ENCODE measurements around the gene ACVR1B. TPM values are rescaled to one million over a fixed set of nuclear protein-coding genes. Genes with fewer than 3 reads are reported as not detected.
A peak's percentile ranks its signal among the peaks of the same experiment; 100 is the strongest.

The ACVR1B gene
- total and polyA plus RNA-seq, 5 experiments from 2014 or later: 1.2 to 12.6 (median 2.3) TPM

DNA sequence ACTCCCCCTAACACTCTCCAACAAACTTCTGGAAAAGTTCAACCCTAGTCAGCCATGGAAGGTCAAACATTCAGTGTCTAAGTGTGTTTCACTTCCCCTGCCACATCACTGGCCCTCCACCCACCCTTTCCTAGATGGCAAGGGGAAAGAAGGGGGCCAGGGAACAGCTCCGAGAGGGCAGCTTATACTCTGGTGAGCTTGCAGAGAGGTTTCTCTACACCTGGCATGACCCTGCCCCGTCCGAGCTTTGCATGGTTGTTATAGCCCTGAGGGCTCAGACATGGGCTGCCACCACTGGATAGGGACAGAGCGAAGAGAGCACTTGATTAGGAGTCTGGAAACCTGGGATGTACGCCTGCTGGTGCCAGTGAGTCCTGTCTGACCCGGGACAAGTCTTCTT, 40.2 kb upstream of the ACVR1B start:
- DNase-seq (no peak), ATAC-seq (no peak)
- POLR2A ChIA-PET: no interaction called here
- Mint-ChIP-seq H3K9me3 (no peaks in the 10 kb centered on the region), H3K27me3 (peaks cover 13 to 55% (median 35%) of the 10 kb centered on the region in 5 donors), H3K36me3 (no peaks in the 10 kb centered on the region), H3K27ac (no peak overlapping the region), H3K4me3 (no peak overlapping the region), H3K4me1 (peaks cover 0 to 11% (median 2%) of the 10 kb centered on the region in 4 donors)

DNA sequence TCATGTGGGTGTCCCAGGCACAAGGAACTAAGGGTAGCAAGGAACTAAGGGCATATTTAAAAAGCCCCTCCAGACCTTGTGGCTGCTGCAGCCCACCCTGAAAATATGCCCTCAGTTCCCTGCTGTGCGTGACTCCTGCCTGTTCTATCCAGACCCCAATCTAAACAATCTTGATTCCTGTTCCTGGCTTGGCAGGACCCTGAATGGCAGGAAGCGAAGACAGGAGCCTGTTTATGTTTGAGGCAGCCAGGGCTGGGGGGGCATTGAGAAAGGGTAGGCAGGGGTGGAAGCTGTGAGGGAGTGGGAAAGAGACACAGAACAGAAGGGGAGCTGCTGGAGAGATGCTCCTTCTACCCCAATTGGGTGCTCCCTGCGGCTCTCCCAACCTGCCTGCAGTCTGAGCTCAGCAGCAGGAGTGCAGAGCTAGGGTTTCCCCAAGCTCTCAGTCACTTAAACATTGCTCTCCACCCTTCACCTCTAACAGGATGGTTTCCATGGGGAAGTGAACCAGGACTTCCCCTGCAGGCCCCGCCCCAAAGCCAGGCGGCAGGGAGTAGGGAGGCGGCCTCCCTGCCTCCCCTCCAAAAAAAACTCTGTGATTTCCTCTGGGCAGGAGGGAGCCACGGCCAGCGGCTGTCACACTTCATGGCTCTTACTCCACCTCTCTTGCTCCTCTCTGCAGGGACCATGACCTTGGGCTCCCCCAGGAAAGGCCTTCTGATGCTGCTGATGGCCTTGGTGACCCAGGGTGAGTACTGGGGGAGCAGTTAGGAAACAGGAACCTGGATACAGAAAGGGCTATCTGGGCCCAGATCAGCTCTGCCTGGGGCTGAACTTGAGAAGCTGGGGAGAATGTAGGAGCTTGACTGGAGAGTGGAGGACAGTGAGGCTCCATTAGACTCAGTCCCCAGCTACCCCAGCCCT, 39.4 kb upstream of the ACVR1B start:
- no peak for ATAC-seq
- POLR2A ChIA-PET: no interaction called here
- Mint-ChIP-seq H3K27me3 (peaks cover 13 to 52% (median 32%) of the 10 kb centered on the region in 5 donors), H3K36me3 (no peaks in the 10 kb centered on the region), H3K9me3 (no peaks in the 10 kb centered on the region), H3K4me3 (no peak overlapping the region), H3K4me1 (peaks cover 0 to 11% (median 2%) of the 10 kb centered on the region in 4 donors), H3K27ac (no peak overlapping the region)
- no peak for DNase-seq

DNA sequence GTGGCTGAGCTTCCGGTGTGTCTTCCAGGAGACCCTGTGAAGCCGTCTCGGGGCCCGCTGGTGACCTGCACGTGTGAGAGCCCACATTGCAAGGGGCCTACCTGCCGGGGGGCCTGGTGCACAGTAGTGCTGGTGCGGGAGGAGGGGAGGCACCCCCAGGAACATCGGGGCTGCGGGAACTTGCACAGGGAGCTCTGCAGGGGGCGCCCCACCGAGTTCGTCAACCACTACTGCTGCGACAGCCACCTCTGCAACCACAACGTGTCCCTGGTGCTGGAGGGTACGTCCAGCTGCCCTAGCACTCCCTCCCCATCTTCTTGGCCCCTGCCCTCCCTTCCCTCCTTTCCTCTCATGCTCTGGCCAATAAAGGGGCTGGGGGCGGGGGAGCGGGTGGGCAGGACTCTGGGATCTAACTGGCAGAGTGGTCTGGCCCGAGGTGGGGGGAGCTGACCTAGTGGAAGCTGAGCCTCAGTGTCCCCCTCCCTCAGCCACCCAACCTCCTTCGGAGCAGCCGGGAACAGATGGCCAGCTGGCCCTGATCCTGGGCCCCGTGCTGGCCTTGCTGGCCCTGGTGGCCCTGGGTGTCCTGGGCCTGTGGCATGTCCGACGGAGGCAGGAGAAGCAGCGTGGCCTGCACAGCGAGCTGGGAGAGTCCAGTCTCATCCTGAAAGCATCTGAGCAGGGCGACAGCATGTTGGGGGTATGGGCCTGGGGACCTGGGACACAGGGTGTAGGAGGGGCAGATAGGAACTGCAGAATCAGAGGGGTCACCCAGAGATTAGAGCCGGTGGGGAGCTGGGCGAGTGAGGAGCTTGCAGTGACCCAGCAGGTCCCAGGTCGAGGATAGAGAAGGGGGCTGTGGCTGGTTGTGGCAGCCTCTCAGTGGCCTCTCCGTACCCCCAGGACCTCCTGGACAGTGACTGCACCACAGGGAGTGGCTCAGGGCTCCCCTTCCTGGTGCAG, 38.1 kb upstream of the ACVR1B start:
- peaks cover 6 to 45% (median 25%) of the 10 kb centered on the region in 5 donors for H3K27me3 Mint-ChIP-seq
- DNase-seq: no peak
- no peaks in the 10 kb centered on the region for H3K9me3 Mint-ChIP-seq
- H3K4me1 Mint-ChIP-seq: peaks cover 0 to 6% (median under 1%) of the 10 kb centered on the region in 4 donors
- no peak overlapping the region for H3K27ac Mint-ChIP-seq
- ATAC-seq: no peak
- no peaks in the 10 kb centered on the region for H3K36me3 Mint-ChIP-seq
- H3K4me3 Mint-ChIP-seq: no peak overlapping the region
- POLR2A ChIA-PET: no interaction called here

DNA sequence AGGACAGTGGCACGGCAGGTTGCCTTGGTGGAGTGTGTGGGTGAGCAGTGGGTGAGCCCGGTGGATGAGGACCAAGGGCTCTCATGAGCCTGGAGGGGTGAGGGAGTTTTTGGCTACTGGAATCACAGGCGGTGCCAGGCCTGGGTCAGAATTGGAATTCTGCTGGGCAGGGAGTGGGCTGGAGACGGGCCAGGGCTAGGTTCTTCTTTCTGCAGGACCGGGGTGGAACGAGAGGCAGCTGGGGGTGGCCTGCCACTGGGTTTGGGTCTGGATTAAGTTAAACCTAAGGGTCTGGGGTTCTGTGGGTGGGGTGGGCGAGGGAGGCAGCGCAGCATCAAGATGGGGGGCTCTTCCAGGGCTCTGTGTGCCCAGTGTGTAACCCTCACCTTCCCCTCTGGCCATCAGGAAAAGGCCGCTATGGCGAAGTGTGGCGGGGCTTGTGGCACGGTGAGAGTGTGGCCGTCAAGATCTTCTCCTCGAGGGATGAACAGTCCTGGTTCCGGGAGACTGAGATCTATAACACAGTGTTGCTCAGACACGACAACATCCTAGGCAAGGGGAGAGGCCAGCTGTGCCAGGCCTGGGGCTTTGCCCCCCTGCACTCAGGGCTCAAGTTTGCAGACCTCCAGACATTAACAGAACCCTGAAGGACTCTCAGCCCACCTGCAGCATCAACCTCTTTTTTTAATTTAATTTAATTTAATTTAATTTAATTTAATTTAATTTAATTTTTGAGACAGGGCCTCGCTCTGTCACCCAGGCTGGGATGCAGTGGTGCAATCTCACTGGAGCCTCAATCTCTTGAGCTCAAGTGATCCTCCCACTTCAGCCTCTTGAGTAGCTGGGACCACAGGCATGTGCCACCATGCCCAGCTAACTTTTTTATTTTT, 37.2 kb upstream of the ACVR1B start:
- H3K27me3 Mint-ChIP-seq: peaks cover 1 to 36% (median 20%) of the 10 kb centered on the region in 5 donors
- H3K4me1 Mint-ChIP-seq: peaks cover 0 to 6% (median 0%) of the 10 kb centered on the region in 4 donors
- ATAC-seq: no peak

DNA sequence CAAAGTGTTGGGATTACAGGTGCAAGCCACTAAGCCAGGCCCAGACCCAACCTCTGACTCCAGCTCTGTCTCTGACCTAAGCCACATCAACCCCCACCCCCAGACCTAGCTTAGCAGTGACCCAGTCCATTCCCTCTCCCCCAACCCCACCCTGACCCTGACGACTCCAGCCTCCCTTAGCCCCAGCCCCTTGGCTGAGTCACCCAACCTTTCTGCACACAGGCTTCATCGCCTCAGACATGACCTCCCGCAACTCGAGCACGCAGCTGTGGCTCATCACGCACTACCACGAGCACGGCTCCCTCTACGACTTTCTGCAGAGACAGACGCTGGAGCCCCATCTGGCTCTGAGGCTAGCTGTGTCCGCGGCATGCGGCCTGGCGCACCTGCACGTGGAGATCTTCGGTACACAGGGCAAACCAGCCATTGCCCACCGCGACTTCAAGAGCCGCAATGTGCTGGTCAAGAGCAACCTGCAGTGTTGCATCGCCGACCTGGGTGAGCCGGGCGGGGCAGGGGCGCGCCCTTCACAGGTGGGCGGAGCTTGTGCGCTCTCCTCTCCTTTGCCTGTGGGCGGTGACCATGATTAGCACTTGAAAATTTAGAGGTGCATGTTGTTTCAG, 36.4 kb upstream of the ACVR1B start:
- no peak overlapping the region for H3K27ac Mint-ChIP-seq
- peaks cover 1 to 28% (median 16%) of the 10 kb centered on the region in 5 donors for H3K27me3 Mint-ChIP-seq
- ATAC-seq (no peak), DNase-seq (no peak)
- peaks cover 0 to 6% (median 0%) of the 10 kb centered on the region in 4 donors for H3K4me1 Mint-ChIP-seq
- POLR2A ChIA-PET: no interaction called here
- no peaks in the 10 kb centered on the region for H3K9me3 Mint-ChIP-seq
- H3K36me3 Mint-ChIP-seq: no peaks in the 10 kb centered on the region
- H3K4me3 Mint-ChIP-seq: no peak overlapping the region

More for the DNA sequence above, 37.2 kb upstream of the ACVR1B start:
- H3K9me3 Mint-ChIP-seq: no peaks in the 10 kb centered on the region
- no peaks in the 10 kb centered on the region for H3K36me3 Mint-ChIP-seq
- peak overlapping the region in 1 of 10 donors; percentile 45 for H3K4me3 Mint-ChIP-seq
- no peak overlapping the region for H3K27ac Mint-ChIP-seq
- POLR2A ChIA-PET: no interaction called here
- no peak for DNase-seq

DNA sequence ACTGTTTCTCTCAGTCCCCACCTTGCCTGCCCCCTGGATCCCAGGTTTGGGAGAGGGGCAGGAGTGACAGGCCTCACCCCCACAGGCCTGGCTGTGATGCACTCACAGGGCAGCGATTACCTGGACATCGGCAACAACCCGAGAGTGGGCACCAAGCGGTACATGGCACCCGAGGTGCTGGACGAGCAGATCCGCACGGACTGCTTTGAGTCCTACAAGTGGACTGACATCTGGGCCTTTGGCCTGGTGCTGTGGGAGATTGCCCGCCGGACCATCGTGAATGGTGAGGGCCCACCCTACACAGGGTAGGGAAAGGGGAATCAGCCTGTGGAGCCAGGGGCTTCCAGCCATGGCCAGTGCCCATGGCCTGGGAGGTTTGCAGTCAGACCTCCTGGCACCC, 35.5 kb upstream of the ACVR1B start:
- H3K27me3 Mint-ChIP-seq: peaks cover 0 to 23% (median 13%) of the 10 kb centered on the region in 5 donors
- no peak overlapping the region for H3K27ac Mint-ChIP-seq
- H3K4me3 Mint-ChIP-seq: no peak overlapping the region
- POLR2A ChIA-PET: no interaction called here
- H3K36me3 Mint-ChIP-seq: no peaks in the 10 kb centered on the region
- no peak for ATAC-seq
- DNase-seq: no peak
- peaks cover 0 to 6% (median 0%) of the 10 kb centered on the region in 4 donors for H3K4me1 Mint-ChIP-seq
- H3K9me3 Mint-ChIP-seq: no peaks in the 10 kb centered on the region

DNA sequence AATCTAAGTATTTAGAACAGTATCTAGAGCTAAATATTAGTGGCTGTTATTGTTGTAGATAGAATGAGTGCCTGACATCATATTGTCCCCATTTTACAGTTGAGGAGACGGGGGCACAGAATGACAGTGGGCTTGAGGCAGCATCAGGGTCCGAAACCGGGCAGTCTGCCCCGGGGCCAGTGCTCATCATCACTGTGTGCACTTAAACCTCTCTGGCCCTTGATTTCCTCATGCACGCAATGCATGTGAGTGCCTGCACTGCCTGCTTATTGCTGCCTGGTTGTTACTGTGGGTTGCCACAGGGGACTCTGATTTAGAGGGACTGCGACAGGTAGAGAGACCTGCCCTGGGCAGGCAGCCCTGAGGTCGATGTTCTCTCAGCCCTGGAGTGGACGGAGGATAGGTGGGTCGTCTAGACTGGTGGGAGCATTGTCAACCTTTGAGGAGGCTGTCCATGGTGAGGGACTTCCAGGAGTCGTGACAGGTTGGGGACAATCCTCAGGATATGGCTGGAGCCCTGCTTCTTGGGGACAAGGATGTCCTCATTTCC, 34.4 kb upstream of the ACVR1B start:
- no peak overlapping the region for H3K4me3 Mint-ChIP-seq
- peaks cover 0 to 1% (median 0%) of the 10 kb centered on the region in 4 donors for H3K4me1 Mint-ChIP-seq
- H3K36me3 Mint-ChIP-seq: no peaks in the 10 kb centered on the region
- H3K27me3 Mint-ChIP-seq: peaks cover 0 to 13% (median 8%) of the 10 kb centered on the region in 5 donors
- ATAC-seq (no peak), DNase-seq (no peak)
- no peak overlapping the region for H3K27ac Mint-ChIP-seq
- no peaks in the 10 kb centered on the region for H3K9me3 Mint-ChIP-seq
- POLR2A ChIA-PET: no interaction called here

DNA sequence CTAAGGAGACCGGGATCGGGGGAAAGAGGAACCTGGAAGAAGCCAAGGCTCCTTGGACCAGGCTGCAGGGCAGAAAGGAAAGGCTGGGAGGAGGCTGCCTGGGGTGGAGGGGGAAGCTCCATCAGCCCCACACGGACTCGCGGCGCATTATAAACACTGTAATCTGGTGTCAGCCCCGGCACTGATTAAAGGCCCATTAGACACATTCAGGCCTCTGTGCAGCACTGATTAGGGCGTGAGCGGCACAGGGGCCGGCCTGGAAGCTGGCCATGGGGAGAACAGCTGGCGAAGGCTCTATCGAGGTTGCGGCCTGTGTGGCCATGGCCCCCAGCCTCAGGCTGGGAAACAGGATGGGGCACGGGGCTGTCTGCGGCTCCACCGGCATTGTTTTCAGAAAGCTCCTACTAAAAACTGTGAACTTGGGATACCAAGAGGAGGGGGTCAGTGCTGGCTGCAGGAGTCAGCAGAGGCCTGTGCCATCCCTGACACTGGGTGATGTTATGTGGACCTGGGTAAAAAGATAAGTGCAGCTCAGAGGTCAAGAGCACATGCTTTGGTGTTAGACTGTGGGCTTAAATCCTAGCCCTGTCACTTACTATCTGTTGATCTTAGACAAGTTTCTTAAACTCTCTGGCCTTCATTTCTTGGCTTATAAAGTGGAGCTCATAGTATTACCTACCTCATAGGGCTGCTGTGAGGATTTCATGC, 33.6 kb upstream of the ACVR1B start:
- Mint-ChIP-seq H3K4me3 (no peak overlapping the region), H3K4me1 (peaks cover 0 to 5% (median 2%) of the 10 kb centered on the region in 4 donors), H3K36me3 (no peaks in the 10 kb centered on the region), H3K27me3 (peaks cover 0 to 7% (median 3%) of the 10 kb centered on the region in 5 donors), H3K9me3 (no peaks in the 10 kb centered on the region), H3K27ac (peak overlapping the region in 1 of 10 donors; percentile 41)
- DNase-seq (no peak), ATAC-seq (no peak)
- POLR2A ChIA-PET: no interaction called here

DNA sequence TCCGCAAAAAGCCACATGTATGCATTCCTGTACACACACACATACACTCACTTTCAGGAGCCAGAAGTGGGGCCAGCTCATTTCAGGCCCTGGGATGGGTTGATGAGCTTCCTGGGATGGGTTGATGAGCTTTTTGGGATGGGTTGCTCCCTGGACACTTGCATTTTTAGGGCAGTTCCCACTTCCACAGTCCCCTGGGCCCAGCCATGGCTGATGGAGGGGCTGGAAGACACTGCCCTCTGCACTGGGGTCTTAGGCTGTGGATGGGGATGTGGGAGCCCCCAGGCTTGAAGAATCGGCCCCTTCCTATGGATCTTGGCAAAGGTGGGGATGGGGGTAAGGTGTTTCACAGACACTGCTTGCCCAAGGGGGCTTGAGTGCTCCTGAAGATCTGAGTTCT, 31.5 kb upstream of the ACVR1B start:
- ATAC-seq: no peak
- Mint-ChIP-seq H3K4me1 (peaks cover 5 to 20% (median 9%) of the 10 kb centered on the region in 4 donors), H3K4me3 (no peak overlapping the region), H3K27me3 (no peaks in the 10 kb centered on the region), H3K9me3 (no peaks in the 10 kb centered on the region), H3K36me3 (no peaks in the 10 kb centered on the region), H3K27ac (no peak overlapping the region)
- POLR2A ChIA-PET: no interaction called here
- DNase-seq: no peak

DNA sequence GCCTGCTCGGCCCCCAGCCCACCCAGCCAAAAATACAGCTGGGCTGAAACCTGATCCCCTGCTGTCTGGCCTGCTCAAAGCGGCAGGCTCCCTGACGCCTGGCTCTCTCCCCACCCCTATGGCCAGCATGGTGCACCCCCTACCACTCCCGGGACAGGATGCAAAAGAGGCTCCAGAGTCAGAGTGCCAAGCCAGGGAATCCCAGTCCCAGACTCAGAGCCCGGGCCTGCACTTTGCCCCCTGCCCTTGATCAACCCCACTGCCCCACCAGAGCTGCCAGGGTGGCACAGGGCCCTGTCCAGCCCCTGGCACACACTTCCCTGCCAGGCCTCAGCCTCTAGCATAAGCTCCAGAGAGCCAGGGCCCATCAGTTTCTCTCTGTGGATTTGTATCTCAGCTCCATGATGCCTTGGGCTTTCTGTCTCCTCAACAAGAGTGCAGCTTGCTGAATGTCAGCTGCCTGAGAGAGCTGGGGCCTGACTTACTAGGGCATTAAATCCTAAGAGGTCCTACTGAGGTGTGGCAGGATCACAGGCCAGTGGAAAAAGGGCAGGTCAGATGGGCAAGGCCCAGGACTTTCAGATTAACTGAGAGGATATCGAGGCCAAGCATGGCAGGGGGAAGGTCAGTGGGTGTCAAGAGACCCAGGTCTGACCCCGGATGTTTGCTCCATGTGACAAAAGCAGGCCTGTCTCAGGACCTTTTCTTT, 30.3 kb upstream of the ACVR1B start:
- no peak for DNase-seq
- Mint-ChIP-seq H3K4me1 (peaks cover 5 to 21% (median 9%) of the 10 kb centered on the region in 4 donors), H3K27me3 (no peaks in the 10 kb centered on the region), H3K9me3 (no peaks in the 10 kb centered on the region), H3K27ac (no peak overlapping the region), H3K36me3 (no peaks in the 10 kb centered on the region), H3K4me3 (no peak overlapping the region)
- POLR2A ChIA-PET: no interaction called here
- ATAC-seq: no peak

DNA sequence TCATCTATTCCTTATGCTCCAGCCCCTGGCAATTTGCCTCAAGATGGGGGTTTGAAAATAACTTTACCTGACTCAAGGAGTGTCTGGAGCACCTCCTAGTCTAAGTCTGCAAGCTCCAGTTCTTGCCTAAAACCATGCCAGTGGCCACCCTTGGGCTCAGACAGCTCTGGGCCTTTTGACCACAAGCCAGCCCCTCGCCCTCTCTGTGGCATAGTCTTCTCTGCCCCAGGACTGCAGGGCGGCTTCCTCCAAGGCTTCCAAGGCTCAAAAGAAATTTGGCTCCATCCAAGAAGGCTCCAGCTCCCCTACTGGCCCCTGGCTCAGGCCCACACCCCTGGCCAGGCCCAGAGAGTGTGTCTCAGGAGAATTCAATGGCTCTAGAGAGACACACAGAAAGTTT, 29.4 kb upstream of the ACVR1B start:
- no peaks in the 10 kb centered on the region for H3K36me3 Mint-ChIP-seq
- no peak overlapping the region for H3K4me3 Mint-ChIP-seq
- POLR2A ChIA-PET: no interaction called here
- no peak for DNase-seq
- H3K9me3 Mint-ChIP-seq: no peaks in the 10 kb centered on the region
- ATAC-seq: no peak
- no peaks in the 10 kb centered on the region for H3K27me3 Mint-ChIP-seq
- H3K27ac Mint-ChIP-seq: no peak overlapping the region
- H3K4me1 Mint-ChIP-seq: peaks cover 5 to 21% (median 9%) of the 10 kb centered on the region in 4 donors
